Fibroblast of villous mesenchyme (primary cell): ENCODE data around the gene CHPF. TPM values are rescaled to one million over a fixed set of nuclear protein-coding genes. Genes with fewer than 3 reads are reported as not detected.

ENCODE experiments used
- DNase-seq: peaks from one replicate; pipeline ENCODE4 v3.0.0-alpha.2; 2010; ENCODE audit warnings: low read depth
- H3K4me3 ChIP-seq: 2 replicates; pipeline ENCODE4 v1.5.1; 2011; ENCODE audit warnings: low read depth, mild to moderate bottlenecking, low read length
- total RNA-seq: library from RNA; depleted of rRNA; stranded (reverse); fragments of >200 nt; gene quantifications from 2 replicates; pipeline ENCODE4 v1.2.3, GENCODE V29; 2012
- TF ChIP-seq, protein P1 (sequence below): IDR thresholded peaks from 2 replicates; pipeline ENCODE4 v1.5.1; 2012; ENCODE audit warnings: low read depth, mild to moderate bottlenecking, low read length; ENCODE audit not compliant: insufficient read depth

The CHPF gene
- total RNA-seq, 1 donor, result 201 TPM

GRCh38 chr2:219511547-219512325 is 31.9 kb downstream of the CHPF start:
- H3K4me3 ChIP-seq, result no peak overlapping the region
- TF ChIP-seq, protein P1, sequence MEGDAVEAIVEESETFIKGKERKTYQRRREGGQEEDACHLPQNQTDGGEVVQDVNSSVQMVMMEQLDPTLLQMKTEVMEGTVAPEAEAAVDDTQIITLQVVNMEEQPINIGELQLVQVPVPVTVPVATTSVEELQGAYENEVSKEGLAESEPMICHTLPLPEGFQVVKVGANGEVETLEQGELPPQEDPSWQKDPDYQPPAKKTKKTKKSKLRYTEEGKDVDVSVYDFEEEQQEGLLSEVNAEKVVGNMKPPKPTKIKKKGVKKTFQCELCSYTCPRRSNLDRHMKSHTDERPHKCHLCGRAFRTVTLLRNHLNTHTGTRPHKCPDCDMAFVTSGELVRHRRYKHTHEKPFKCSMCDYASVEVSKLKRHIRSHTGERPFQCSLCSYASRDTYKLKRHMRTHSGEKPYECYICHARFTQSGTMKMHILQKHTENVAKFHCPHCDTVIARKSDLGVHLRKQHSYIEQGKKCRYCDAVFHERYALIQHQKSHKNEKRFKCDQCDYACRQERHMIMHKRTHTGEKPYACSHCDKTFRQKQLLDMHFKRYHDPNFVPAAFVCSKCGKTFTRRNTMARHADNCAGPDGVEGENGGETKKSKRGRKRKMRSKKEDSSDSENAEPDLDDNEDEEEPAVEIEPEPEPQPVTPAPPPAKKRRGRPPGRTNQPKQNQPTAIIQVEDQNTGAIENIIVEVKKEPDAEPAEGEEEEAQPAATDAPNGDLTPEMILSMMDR, result no peak
- DNase-seq, result no peak

DNA sequence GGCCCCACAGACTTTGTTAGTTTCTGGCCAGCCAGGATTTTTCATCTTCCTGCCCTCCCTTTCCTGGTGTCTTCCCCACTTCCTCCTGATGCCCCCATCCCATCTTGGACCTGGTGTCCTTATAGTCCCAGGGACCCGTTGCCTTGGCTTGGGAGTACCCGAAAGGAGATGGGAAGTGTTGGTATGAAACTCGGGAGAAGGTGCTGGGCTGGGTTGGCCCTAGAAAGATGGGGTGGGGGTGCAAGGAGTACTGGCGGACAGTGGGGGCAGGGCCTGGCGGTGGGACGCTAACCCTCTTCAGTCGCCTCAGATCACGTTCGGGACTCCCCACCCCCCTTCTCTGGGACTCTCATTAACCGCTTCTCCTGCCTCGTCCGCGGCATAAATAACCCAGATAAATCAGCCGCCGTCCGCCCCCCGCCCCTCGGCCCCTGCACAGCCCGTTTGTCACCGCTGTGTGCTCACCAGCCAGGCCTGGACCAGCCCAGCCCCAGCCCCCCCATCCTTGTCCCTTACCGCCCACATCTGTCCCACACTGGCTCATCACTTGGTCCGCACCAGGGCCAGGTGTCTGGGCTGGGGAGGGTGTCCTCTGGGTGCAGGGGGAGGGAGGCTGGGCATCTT is 33.0 kb downstream of the CHPF start:
- H3K4me3 ChIP-seq, result peak overlapping the region; percentile 53

DNA sequence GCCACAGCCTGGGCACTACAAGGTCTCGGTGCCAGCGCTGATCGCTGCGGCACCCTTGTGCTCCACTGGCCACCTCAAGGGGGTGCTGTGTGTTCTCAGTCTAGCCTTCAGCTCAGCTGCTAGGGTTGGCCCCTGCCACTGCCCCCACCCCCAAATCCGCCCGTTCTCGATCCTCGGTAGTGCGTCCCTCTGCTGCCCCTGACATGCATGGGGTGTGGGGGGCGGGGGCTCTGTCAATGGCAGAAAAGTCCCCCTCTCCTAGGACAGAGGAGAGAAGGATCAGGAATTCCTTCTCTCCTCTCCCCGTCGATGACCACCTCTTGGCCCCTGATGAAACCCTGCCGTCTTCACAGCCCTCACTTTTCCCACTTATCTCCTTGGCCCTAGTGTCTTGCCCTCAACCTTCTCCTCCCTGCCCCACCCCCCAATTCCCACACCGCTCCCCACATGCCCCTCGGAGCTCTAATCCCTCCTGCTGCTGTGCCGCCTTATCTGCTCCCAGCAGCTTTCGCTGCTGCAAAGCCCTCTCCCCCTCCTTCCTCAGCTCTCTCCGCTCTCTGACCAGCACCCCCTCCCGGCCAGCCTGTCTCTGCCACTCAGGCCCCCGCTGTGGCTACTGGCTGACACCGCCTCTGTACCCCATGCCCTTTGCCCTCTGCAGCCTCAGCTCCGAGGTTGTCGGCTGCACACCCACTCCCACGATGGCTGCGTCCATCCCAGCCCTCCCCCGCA is 33.7 kb downstream of the CHPF start:
- TF ChIP-seq, protein P1, result peak; percentile 76
- H3K4me3 ChIP-seq, result peak overlapping the region; percentile 53
- DNase-seq, result peak; percentile 74

More for the DNA sequence above, 33.0 kb downstream of the CHPF start:
- DNase-seq, result no peak
- TF ChIP-seq, protein P1, result no peak

DNA sequence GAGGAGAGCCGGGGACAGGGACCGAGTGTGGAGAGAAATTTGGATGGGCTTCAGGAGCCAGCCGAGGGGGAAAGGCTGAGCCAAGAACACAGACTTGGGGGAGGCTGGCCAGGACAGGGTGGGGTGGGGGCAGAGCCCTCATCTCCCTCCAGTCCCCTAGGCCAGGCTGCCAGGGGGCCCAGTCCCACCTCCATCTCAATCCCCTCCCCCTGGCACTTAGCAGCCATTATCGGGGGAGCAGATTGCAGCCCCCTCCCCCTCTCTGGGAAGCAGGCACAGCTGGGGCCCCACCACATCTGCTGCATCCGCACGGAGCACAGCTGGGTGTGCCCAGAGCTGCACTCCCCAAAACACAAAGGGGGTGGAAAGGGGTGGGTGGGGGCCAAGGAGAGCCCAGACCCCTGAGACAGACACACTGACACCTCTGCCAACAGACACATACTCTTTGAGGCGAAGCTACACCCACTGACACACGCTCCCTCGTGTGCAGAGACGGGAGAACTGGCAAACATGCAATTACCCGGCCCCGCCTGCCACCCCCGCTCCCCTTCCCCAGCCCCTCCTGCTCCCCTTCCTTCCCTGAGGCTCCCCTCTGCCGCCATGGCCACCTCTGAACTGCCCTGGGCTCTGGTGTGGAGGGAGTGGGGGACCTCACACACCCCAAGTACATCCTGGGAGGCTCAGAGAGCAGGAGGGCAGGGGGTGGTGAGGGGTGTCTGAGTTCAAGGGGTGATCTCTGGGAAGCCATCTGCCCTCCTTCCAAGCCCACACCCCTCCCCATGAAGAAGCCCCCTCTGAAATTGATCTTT is 34.4 kb downstream of the CHPF start:
- DNase-seq, result no peak
- TF ChIP-seq, protein P1, result no peak
- H3K4me3 ChIP-seq, result no peak overlapping the region

DNA sequence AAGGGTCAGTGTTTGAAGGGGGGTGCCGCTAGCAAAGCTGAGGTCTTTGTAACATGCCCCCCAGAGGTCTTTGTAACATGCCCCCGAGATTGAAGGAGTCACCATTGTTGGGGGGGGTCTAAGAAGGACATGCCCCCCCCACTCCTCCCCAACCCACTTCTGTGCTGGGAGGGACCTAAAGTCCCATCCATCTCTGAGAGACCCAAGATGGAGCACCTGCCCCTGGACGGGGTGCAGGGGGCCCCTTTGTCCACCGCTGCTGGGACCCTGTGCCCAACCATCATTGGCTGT is 35.2 kb downstream of the CHPF start:
- H3K4me3 ChIP-seq, result no peak overlapping the region
- no peak for DNase-seq
- TF ChIP-seq, protein P1, result no peak
